Measurements from ENCODE around the gene NAPG.
"Not testable (repeated sequence)": the region's sequence is repeated elsewhere in the genome, so short reads cannot be mapped to it uniquely, and the experiment has no call there.

NAPG gene

GRCh38 chr18:10539124-10539523 lies 13.3 kb downstream of the NAPG start:
- H3K4me3 Mint-ChIP-seq; ATAC-seq (replicated peaks); H3K27ac Mint-ChIP-seq: not testable (repeated sequence)

GRCh38 chr18:10543277-10543676 lies 17.4 kb downstream of the NAPG start:
- Mint-ChIP-seq H3K4me3 (no peak overlapping the region), H3K4me1 (ENCODE audit: low read depth in 2 of 2) (peaks cover 4 to 6% of the 10 kb centered on the region in 2 donors), H3K36me3 (ENCODE audit: insufficient read depth) (peaks cover 79% of the 10 kb centered on the region), H3K9me3 (no peaks in the 10 kb centered on the region), H3K27me3 (no peaks in the 10 kb centered on the region), H3K27ac (peak overlapping the region in 1 of 2 donors; percentile 1)
- DNase-seq (no peak), ATAC-seq (replicated peaks) (no peak)

More at GRCh38 chr18:10539124-10539523, 13.3 kb downstream of the NAPG start:
- DNase-seq, H3K27me3 Mint-ChIP-seq, H3K9me3 Mint-ChIP-seq: not testable (repeated sequence)
- Mint-ChIP-seq H3K36me3 (ENCODE audit: insufficient read depth) (peaks cover 64% of the 10 kb centered on the region), H3K4me1 (ENCODE audit: low read depth in 2 of 2) (peaks cover 4 to 13% of the 10 kb centered on the region in 2 donors)

GRCh38 chr18:10544093-10544748 lies 18.4 kb downstream of the NAPG start:
- no peak for ATAC-seq (replicated peaks)
- H3K4me1 Mint-ChIP-seq (ENCODE audit: low read depth in 2 of 2), result peaks cover 3 to 4% of the 10 kb centered on the region in 2 donors
- no peak overlapping the region for H3K4me3 Mint-ChIP-seq
- no peaks in the 10 kb centered on the region for H3K27me3 Mint-ChIP-seq
- no peaks in the 10 kb centered on the region for H3K9me3 Mint-ChIP-seq
- peaks cover 83% of the 10 kb centered on the region for H3K36me3 Mint-ChIP-seq (ENCODE audit: insufficient read depth)
- no peak overlapping the region for H3K27ac Mint-ChIP-seq
- DNase-seq, result no peak

GRCh38 chr18:10546557-10547300 lies 20.9 kb downstream of the NAPG start:
- Mint-ChIP-seq H3K36me3 (ENCODE audit: insufficient read depth) (peaks cover 85% of the 10 kb centered on the region), H3K4me3 (no peak overlapping the region), H3K27me3 (no peaks in the 10 kb centered on the region), H3K9me3 (no peaks in the 10 kb centered on the region), H3K27ac (peak overlapping the region in 1 of 2 donors; percentile 15), H3K4me1 (ENCODE audit: low read depth in 2 of 2) (peaks cover 2 to 3% of the 10 kb centered on the region in 2 donors)
- DNase-seq, result no peak
- no peak for ATAC-seq (replicated peaks)

- peaks cover 80% of the 10 kb centered on the region for H3K36me3 Mint-ChIP-seq (ENCODE audit: insufficient read depth)
Measured at GRCh38 chr18:10552226-10552625, 26.4 kb downstream of the NAPG start.

GRCh38 chr18:10556251-10556650 lies 30.4 kb downstream of the NAPG start:
- H3K36me3 Mint-ChIP-seq (ENCODE audit: insufficient read depth), result peaks cover 42% of the 10 kb centered on the region
- not testable (repeated sequence) for H3K27me3 Mint-ChIP-seq; H3K4me3 Mint-ChIP-seq; H3K9me3 Mint-ChIP-seq; DNase-seq; ATAC-seq (replicated peaks)
- H3K27ac Mint-ChIP-seq, result peak overlapping the region in 1 of 2 donors; percentile 3
- peaks cover 7 to 10% of the 10 kb centered on the region in 2 donors for H3K4me1 Mint-ChIP-seq (ENCODE audit: low read depth in 2 of 2)

More at GRCh38 chr18:10552226-10552625, 26.4 kb downstream of the NAPG start:
- Mint-ChIP-seq H3K4me1 (ENCODE audit: low read depth in 2 of 2) (no peaks in the 10 kb centered on the region), H3K27me3 (no peaks in the 10 kb centered on the region), H3K27ac (peak overlapping the region in 1 of 2 donors; percentile 56), H3K4me3 (no peak overlapping the region), H3K9me3 (no peaks in the 10 kb centered on the region)
- ATAC-seq (replicated peaks) (no peak), DNase-seq (no peak)

- Mint-ChIP-seq H3K36me3 (ENCODE audit: insufficient read depth) (peaks cover 32% of the 10 kb centered on the region), H3K4me3 (no peak overlapping the region), H3K9me3 (no peaks in the 10 kb centered on the region), H3K4me1 (ENCODE audit: low read depth in 2 of 2) (peaks cover 7 to 10% of the 10 kb centered on the region in 2 donors), H3K27me3 (no peaks in the 10 kb centered on the region), H3K27ac (peak overlapping the region in 1 of 2 donors; percentile 3)
- ATAC-seq (replicated peaks), result no peak
- DNase-seq, result no peak
Measured at GRCh38 chr18:10557085-10557677, 31.4 kb downstream of the NAPG start.

GRCh38 chr18:10558243-10558966 lies 32.6 kb downstream of the NAPG start:
- H3K27ac Mint-ChIP-seq, result no peak overlapping the region
- no peak overlapping the region for H3K4me3 Mint-ChIP-seq
- DNase-seq (no peak), ATAC-seq (replicated peaks) (no peak)
- peaks cover 21% of the 10 kb centered on the region for H3K36me3 Mint-ChIP-seq (ENCODE audit: insufficient read depth)
- H3K9me3 Mint-ChIP-seq, result no peaks in the 10 kb centered on the region
- peaks cover 7 to 10% of the 10 kb centered on the region in 2 donors for H3K4me1 Mint-ChIP-seq (ENCODE audit: low read depth in 2 of 2)
- H3K27me3 Mint-ChIP-seq, result no peaks in the 10 kb centered on the region

GRCh38 chr18:10558967-10559298 lies 33.1 kb downstream of the NAPG start:
- no peak for ATAC-seq (replicated peaks)
- Mint-ChIP-seq H3K9me3 (no peaks in the 10 kb centered on the region), H3K4me3 (no peak overlapping the region), H3K27me3 (no peaks in the 10 kb centered on the region), H3K27ac (no peak overlapping the region), H3K4me1 (ENCODE audit: low read depth in 2 of 2) (peaks cover 7 to 10% of the 10 kb centered on the region in 2 donors), H3K36me3 (ENCODE audit: insufficient read depth) (peaks cover 16% of the 10 kb centered on the region)
- no peak for DNase-seq

- ATAC-seq (replicated peaks) (peak; percentile 39), DNase-seq (no peak)
- peak overlapping the region in 1 of 2 donors; percentile 79 for H3K27ac Mint-ChIP-seq
- no peaks in the 10 kb centered on the region for H3K9me3 Mint-ChIP-seq
- no peaks in the 10 kb centered on the region for H3K27me3 Mint-ChIP-seq
- H3K4me1 Mint-ChIP-seq (ENCODE audit: low read depth in 2 of 2), result peaks cover 7 to 10% of the 10 kb centered on the region in 2 donors
- H3K4me3 Mint-ChIP-seq, result peak overlapping the region; percentile 43 to 59
- H3K36me3 Mint-ChIP-seq (ENCODE audit: insufficient read depth), result peaks cover 9% of the 10 kb centered on the region
Measured at GRCh38 chr18:10559553-10560451, 34.0 kb downstream of the NAPG start.

- H3K27me3 Mint-ChIP-seq, result no peaks in the 10 kb centered on the region
- peaks cover 7 to 10% of the 10 kb centered on the region in 2 donors for H3K4me1 Mint-ChIP-seq (ENCODE audit: low read depth in 2 of 2)
- DNase-seq (peak; percentile 44 to 50 (median 47)), ATAC-seq (replicated peaks) (peak; percentile 64)
- H3K4me3 Mint-ChIP-seq, result peak overlapping the region; percentile 43 to 59
- peaks cover 4% of the 10 kb centered on the region for H3K36me3 Mint-ChIP-seq (ENCODE audit: insufficient read depth)
- no peak overlapping the region for H3K27ac Mint-ChIP-seq
- no peaks in the 10 kb centered on the region for H3K9me3 Mint-ChIP-seq
Measured at GRCh38 chr18:10560452-10561045, 34.7 kb downstream of the NAPG start.

- Mint-ChIP-seq H3K27ac (no peak overlapping the region), H3K4me1 (ENCODE audit: low read depth in 2 of 2) (peaks cover 7 to 10% of the 10 kb centered on the region in 2 donors), H3K36me3 (ENCODE audit: insufficient read depth) (no peaks in the 10 kb centered on the region), H3K27me3 (no peaks in the 10 kb centered on the region), H3K4me3 (no peak overlapping the region), H3K9me3 (no peaks in the 10 kb centered on the region)
- no peak for ATAC-seq (replicated peaks)
- DNase-seq, result no peak
Measured at GRCh38 chr18:10562773-10563160, 36.9 kb downstream of the NAPG start.
